HL-60 (cell line): ENCODE results near the gene OPRD1.

Experiments used
- REST ChIP-seq: IDR thresholded peaks from 2 replicates; pipeline ENCODE4 v1.6.1; 2012; ENCODE audit warnings: low read depth; ENCODE audit not compliant: insufficient replicate concordance
- TF ChIP-seq, protein P1 (sequence below): IDR thresholded peaks from one replicate; pipeline ENCODE4 v1.5.1; 2011; ENCODE audit warnings: low read length, control low read depth, inconsistent platforms; ENCODE audit not compliant: insufficient read depth

DNA sequence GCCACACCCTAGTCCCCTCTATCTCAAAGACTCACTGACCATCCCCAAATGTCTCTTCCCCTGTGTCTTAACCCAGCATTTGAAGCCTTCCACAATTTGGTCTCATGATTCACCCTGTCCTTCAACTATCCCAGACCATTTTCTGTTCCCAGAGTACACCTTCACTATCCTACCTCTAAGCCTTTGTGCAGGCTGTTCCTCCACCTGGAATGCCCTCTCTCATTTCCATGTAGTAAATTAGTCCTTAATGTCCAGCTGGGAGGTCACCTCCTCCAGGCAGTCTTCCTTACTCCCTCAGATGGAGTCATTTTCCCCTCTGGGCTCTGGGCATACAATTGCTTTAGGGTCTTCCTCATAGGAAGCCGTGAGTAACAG is 71.3 kb downstream of the OPRD1 start:
- TF ChIP-seq, protein P1, sequence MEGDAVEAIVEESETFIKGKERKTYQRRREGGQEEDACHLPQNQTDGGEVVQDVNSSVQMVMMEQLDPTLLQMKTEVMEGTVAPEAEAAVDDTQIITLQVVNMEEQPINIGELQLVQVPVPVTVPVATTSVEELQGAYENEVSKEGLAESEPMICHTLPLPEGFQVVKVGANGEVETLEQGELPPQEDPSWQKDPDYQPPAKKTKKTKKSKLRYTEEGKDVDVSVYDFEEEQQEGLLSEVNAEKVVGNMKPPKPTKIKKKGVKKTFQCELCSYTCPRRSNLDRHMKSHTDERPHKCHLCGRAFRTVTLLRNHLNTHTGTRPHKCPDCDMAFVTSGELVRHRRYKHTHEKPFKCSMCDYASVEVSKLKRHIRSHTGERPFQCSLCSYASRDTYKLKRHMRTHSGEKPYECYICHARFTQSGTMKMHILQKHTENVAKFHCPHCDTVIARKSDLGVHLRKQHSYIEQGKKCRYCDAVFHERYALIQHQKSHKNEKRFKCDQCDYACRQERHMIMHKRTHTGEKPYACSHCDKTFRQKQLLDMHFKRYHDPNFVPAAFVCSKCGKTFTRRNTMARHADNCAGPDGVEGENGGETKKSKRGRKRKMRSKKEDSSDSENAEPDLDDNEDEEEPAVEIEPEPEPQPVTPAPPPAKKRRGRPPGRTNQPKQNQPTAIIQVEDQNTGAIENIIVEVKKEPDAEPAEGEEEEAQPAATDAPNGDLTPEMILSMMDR: no peak
- TF ChIP-seq REST: no peak
